ENCODE results near the gene GSC2. TPM values are rescaled to one million over a fixed set of nuclear protein-coding genes. Genes with fewer than 3 reads are reported as not detected.

GSC2 gene
- total RNA-seq, 1 experiment from 2014 or later, result not detected

DNA sequence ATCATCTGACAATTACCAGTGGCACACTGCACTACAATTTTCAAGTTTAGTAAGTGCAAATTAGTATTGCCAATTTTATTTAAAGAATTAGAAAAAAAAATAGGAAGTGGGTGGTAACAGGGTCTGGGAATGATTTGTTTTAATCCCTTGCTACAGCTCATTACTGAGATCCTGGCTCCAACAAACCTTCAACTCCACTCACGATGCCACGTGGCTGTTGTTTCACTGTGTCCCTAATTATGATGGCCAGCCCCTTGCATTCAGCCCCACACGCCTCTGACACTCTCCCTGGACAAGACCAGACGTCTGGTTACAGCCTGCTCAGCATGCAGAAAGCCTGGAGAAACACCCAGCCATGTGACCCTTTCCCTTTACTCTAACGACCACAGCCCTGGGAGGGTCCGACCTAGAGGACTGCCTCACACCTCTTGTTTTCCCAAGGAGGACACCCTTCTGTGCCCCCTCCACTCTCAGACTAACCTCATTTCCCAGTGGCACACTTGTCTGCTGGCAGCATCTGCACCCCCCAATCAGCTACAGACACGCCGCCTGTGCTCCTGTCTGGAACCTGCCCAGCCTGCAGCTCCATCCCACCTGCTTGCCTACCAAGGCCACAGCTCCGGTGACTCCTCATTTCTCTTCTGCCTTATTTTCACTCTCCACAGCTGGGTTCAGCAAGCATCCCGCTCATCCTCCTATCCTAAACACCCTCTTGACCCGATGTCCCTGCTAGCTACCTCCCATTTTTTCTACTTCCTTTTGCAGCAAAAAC lies 46.9 kb upstream of the GSC2 start:
- BruUV-seq (replicated peaks), result no TSS peak
- H3K27me3 ChIP-seq (replicated peaks; ENCODE audit: control insufficient read depth, insufficient read depth, low read length), result no peaks in the 10 kb centered on the region
- H3K36me3 ChIP-seq (ENCODE audit: control insufficient read depth, insufficient read depth, low read length), result no peaks in the 10 kb centered on the region; the same call in 1 of the 2 replicates
- Mint-ChIP-seq H3K27ac (ENCODE audit: unreplicated experiment) (no peak overlapping the region), H3K27me3 (ENCODE audit: insufficient read depth, unreplicated experiment) (no peaks in the 10 kb centered on the region), H3K4me3 (ENCODE audit: unreplicated experiment) (no peak overlapping the region), H3K36me3 (ENCODE audit: insufficient read depth, unreplicated experiment) (no peaks in the 10 kb centered on the region), H3K4me1 (ENCODE audit: low read depth, unreplicated experiment) (no peaks in the 10 kb centered on the region), H3K9me3 (ENCODE audit: unreplicated experiment) (no peaks in the 10 kb centered on the region)
- peak in 1 of 2 experiments; percentile 18 for DNase-seq
- CTCF ChIA-PET, result interaction anchor here (0.6 kb wide), 1 partner anchor 83 kb away, joined by 6 read pairs; no protein-coding TSS in a partner anchor
- POLR2A ChIA-PET, result no interaction called here
- no peaks in the 10 kb centered on the region for H3K4me1 ChIP-seq
- H3K4me3 ChIP-seq (ENCODE audit: low read depth, low read length), result no peak overlapping the region
- no peaks in the 10 kb centered on the region for H3K9me3 ChIP-seq
- intact Hi-C loops (cut with micrococcal nuclease; ENCODE audit: unreplicated experiment), result no loop called here
- TF ChIP-seq, protein P1, sequence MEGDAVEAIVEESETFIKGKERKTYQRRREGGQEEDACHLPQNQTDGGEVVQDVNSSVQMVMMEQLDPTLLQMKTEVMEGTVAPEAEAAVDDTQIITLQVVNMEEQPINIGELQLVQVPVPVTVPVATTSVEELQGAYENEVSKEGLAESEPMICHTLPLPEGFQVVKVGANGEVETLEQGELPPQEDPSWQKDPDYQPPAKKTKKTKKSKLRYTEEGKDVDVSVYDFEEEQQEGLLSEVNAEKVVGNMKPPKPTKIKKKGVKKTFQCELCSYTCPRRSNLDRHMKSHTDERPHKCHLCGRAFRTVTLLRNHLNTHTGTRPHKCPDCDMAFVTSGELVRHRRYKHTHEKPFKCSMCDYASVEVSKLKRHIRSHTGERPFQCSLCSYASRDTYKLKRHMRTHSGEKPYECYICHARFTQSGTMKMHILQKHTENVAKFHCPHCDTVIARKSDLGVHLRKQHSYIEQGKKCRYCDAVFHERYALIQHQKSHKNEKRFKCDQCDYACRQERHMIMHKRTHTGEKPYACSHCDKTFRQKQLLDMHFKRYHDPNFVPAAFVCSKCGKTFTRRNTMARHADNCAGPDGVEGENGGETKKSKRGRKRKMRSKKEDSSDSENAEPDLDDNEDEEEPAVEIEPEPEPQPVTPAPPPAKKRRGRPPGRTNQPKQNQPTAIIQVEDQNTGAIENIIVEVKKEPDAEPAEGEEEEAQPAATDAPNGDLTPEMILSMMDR (IDR thresholded peaks at IDR 0.05; ENCODE audit: insufficient read depth in 1 of 2, low read depth in 1 of 2, low read length in 1 of 2, severe bottlenecking in 1 of 2, unreplicated experiment in 1 of 2), result no peak

DNA sequence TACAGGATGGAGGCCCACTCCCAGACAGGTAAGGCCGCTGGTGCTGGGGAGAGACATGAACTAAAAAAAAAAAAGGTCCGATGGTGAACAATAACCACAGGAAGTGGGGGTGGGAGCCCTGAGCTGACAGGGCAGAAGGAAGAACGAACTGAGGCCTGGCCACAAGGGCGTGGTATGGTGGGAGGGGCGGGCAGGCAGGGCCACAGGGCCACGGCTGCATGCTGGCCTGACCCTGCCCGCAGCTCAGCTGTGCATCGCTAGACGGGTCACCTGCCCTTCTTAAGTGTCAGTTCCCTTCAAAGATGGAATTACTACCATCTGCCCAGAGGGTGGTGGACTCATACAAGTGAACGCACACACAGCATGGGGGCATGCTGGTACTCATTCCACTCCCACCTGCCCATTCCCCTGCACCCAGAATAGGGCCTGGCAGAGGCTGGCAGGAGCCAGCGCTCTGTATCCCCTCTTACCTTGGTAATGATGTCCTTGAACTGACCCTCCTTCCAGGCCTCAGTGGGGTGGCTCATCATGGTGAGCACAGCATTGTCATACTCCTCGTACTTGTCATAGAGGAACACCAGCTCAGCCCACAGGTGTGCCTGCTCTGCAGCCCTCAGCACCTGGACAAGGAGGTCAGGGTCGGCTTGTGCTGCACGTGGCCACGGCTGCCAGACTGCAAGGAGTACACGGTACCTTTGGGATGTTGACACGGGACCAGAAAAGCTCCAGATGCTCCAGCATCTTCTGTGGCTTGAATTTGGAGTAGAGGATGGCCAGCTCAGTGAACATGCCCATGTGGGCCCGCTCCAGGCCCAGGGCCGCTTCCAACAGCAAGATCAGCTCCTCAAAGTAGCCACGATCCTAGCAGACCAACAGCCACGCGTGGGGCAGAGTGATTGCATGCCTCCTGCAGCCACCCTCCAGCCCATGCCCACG lies 46.0 kb upstream of the GSC2 start:
- no peak for DNase-seq
- H3K36me3 ChIP-seq (ENCODE audit: control insufficient read depth, insufficient read depth, low read length), result no peaks in the 10 kb centered on the region; the same call in 1 of the 2 replicates
- H3K4me3 Mint-ChIP-seq (ENCODE audit: unreplicated experiment), result no peak overlapping the region
- TF ChIP-seq, protein P1 (IDR thresholded peaks at IDR 0.05; ENCODE audit: insufficient read depth in 1 of 2, low read depth in 1 of 2, low read length in 1 of 2, severe bottlenecking in 1 of 2, unreplicated experiment in 1 of 2), result no peak
- H3K9me3 Mint-ChIP-seq (ENCODE audit: unreplicated experiment), result no peaks in the 10 kb centered on the region
- CTCF ChIA-PET, result no interaction called here
- H3K27me3 ChIP-seq (replicated peaks; ENCODE audit: control insufficient read depth, insufficient read depth, low read length), result no peaks in the 10 kb centered on the region
- H3K9me3 ChIP-seq, result no peaks in the 10 kb centered on the region
- no peaks in the 10 kb centered on the region for H3K4me1 ChIP-seq
- POLR2A ChIA-PET, result no interaction called here
- H3K4me1 Mint-ChIP-seq (ENCODE audit: low read depth, unreplicated experiment), result no peaks in the 10 kb centered on the region
- intact Hi-C loops (cut with micrococcal nuclease; ENCODE audit: unreplicated experiment), result no loop called here
- no peaks in the 10 kb centered on the region for H3K36me3 Mint-ChIP-seq (ENCODE audit: insufficient read depth, unreplicated experiment)
- no peak overlapping the region for H3K4me3 ChIP-seq (ENCODE audit: low read depth, low read length)
- no peaks in the 10 kb centered on the region for H3K27me3 Mint-ChIP-seq (ENCODE audit: insufficient read depth, unreplicated experiment)
- no TSS peak for BruUV-seq (replicated peaks)
- H3K27ac Mint-ChIP-seq (ENCODE audit: unreplicated experiment), result no peak overlapping the region

DNA sequence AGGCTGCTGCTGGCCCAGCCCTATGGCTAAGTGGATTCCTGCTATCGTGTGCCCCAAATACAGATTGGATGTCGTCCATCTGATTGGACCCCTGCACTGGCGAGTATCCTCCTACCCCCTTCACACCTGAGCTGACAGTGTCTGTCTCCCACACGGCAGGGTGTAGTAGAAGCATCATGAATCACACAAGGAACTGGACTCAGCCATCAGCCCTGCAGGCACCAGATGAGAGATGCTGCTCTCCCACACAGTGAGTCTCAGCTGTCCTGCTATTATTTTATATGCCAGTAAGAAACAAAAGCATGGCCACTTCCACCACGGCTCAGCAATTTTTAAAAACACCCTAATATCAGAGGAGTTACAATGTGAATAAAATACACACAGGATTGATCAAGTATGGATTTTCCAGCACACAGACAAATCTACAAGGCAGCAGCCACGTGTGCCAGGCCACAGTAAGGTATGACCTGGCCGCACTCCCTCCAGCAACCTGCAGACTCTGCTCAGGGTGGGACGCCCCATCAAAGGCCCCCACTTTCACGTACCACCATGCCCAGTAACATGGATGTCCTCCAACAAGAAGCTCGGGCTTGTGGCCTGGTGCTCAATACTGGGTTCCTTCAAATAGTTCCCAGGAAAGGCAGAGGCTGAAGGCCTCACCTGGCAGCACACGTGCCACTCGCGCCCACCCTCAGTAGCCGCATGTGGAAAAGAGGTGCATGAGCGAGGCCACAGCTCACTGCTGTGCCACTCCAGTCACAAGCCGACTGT lies 44.9 kb upstream of the GSC2 start:
- intact Hi-C loops (cut with micrococcal nuclease; ENCODE audit: unreplicated experiment), result no loop called here

More for the DNA sequence above, 44.9 kb upstream of the GSC2 start:
- H3K4me1 ChIP-seq, result no peaks in the 10 kb centered on the region
- Mint-ChIP-seq H3K27ac (ENCODE audit: unreplicated experiment) (no peak overlapping the region), H3K4me3 (ENCODE audit: unreplicated experiment) (no peak overlapping the region), H3K9me3 (ENCODE audit: unreplicated experiment) (no peaks in the 10 kb centered on the region), H3K27me3 (ENCODE audit: insufficient read depth, unreplicated experiment) (no peaks in the 10 kb centered on the region), H3K4me1 (ENCODE audit: low read depth, unreplicated experiment) (no peaks in the 10 kb centered on the region), H3K36me3 (ENCODE audit: insufficient read depth, unreplicated experiment) (no peaks in the 10 kb centered on the region)
- ChIA-PET POLR2A (no interaction called here), CTCF (interaction anchor here (2.0 kb wide), 1 partner anchor 16 kb away, joined by 6 read pairs; the partner anchor contains the start of gene SLC25A1)
- no peak overlapping the region for H3K4me3 ChIP-seq (ENCODE audit: low read depth, low read length)
- no peaks in the 10 kb centered on the region; the same call in 1 of the 2 replicates for H3K36me3 ChIP-seq (ENCODE audit: control insufficient read depth, insufficient read depth, low read length)
- DNase-seq, result no peak
- H3K9me3 ChIP-seq, result no peaks in the 10 kb centered on the region
- TF ChIP-seq, protein P1 (IDR thresholded peaks at IDR 0.05; ENCODE audit: insufficient read depth in 1 of 2, low read depth in 1 of 2, low read length in 1 of 2, severe bottlenecking in 1 of 2, unreplicated experiment in 1 of 2), result no peak
- H3K27me3 ChIP-seq (replicated peaks; ENCODE audit: control insufficient read depth, insufficient read depth, low read length), result no peaks in the 10 kb centered on the region
- BruUV-seq (replicated peaks), result no TSS peak

Measured in Caco-2 (cell line).